8988T (cell line): Measurements from ENCODE around the gene DNAH6.
"Not testable (repeated sequence)": the region's sequence is repeated elsewhere in the genome, so short reads cannot be mapped to it uniquely, and the experiment has no call there.

ENCODE experiments used
- DNase-seq: peaks from one replicate; pipeline ENCODE4 v3.0.0; 2011

The DNAH6 gene

GRCh38 chr2:84498150-84498799 is 18.0 kb upstream of the DNAH6 start:
- no peak for DNase-seq

GRCh38 chr2:84511024-84511423 is 5.3 kb upstream of the DNAH6 start:
- DNase-seq: not testable (repeated sequence)

GRCh38 chr2:84515788-84516187 is 510 bp upstream of the DNAH6 start:
- no peak for DNase-seq

- DNase-seq: no peak
Measured at GRCh38 chr2:84519332-84519957, 3.1 kb downstream of the DNAH6 start.

- DNase-seq: no peak
Measured at GRCh38 chr2:84526562-84526961, 10.3 kb downstream of the DNAH6 start.

- no peak for DNase-seq
Measured at GRCh38 chr2:84527137-84528129, 11.1 kb downstream of the DNAH6 start.

- DNase-seq: no peak
Measured at GRCh38 chr2:84532291-84532690, 16.0 kb downstream of the DNAH6 start.

GRCh38 chr2:84534225-84534624 is 17.9 kb downstream of the DNAH6 start:
- no peak for DNase-seq

- DNase-seq: no peak
Measured at GRCh38 chr2:84537251-84537650, 21.0 kb downstream of the DNAH6 start.

- DNase-seq: no peak
Measured at GRCh38 chr2:84539729-84540128, 23.4 kb downstream of the DNAH6 start.

GRCh38 chr2:84545005-84545404 is 28.7 kb downstream of the DNAH6 start:
- DNase-seq: no peak

GRCh38 chr2:84546551-84546950 is 30.3 kb downstream of the DNAH6 start:
- DNase-seq: no peak

- no peak for DNase-seq
Measured at GRCh38 chr2:84548303-84548702, 32.0 kb downstream of the DNAH6 start.

- no peak for DNase-seq
Measured at GRCh38 chr2:84550916-84551315, 34.6 kb downstream of the DNAH6 start.

GRCh38 chr2:84551526-84551925 is 35.2 kb downstream of the DNAH6 start:
- DNase-seq: not testable (repeated sequence)

GRCh38 chr2:84556190-84556589 is 39.9 kb downstream of the DNAH6 start:
- no peak for DNase-seq

GRCh38 chr2:84559838-84560237 is 43.5 kb downstream of the DNAH6 start:
- no peak for DNase-seq

- DNase-seq: no peak
Measured at GRCh38 chr2:84579661-84580060, 63.4 kb downstream of the DNAH6 start.

- DNase-seq: no peak
Measured at GRCh38 chr2:84603911-84604310, 87.6 kb downstream of the DNAH6 start.

GRCh38 chr2:84613082-84613481 is 96.8 kb downstream of the DNAH6 start:
- DNase-seq: no peak

GRCh38 chr2:84619794-84620371 is 103.6 kb downstream of the DNAH6 start:
- DNase-seq: no peak

GRCh38 chr2:84628486-84628885 is 112.2 kb downstream of the DNAH6 start:
- DNase-seq: no peak

- DNase-seq: no peak
Measured at GRCh38 chr2:84629550-84629949, 113.3 kb downstream of the DNAH6 start.
